ENCODE measurements around the gene ACTL10. TPM values are rescaled to one million over a fixed set of nuclear protein-coding genes. Genes with fewer than 3 reads are reported as not detected.

The ACTL10 gene
- total RNA-seq, 1 experiment from 2014 or later = 3.2 TPM

- H3K4me3 Mint-ChIP-seq (ENCODE audit: unreplicated experiment) = no peak overlapping the region
- ChIA-PET POLR2A (interaction anchor here (0.9 kb wide), 1 partner anchor 63 kb away, joined by 3 read pairs; no protein-coding TSS in a partner anchor), CTCF (interaction anchor here (0.6 kb wide), 1 partner anchor 796 kb away, joined by 4 read pairs; no protein-coding TSS in a partner anchor)
- H3K36me3 Mint-ChIP-seq (ENCODE audit: insufficient read depth, unreplicated experiment) = peaks cover 65% of the 10 kb centered on the region
- H3K27me3 Mint-ChIP-seq (ENCODE audit: insufficient read depth, unreplicated experiment) = no peaks in the 10 kb centered on the region
- DNase-seq (ENCODE audit: unreplicated experiment) = no peak
- no peaks in the 10 kb centered on the region for H3K9me3 Mint-ChIP-seq (ENCODE audit: unreplicated experiment)
- no peak for TF ChIP-seq CTCF (IDR thresholded peaks at IDR 0.05; ENCODE audit: unreplicated experiment)
- BruUV-seq (replicated peaks) = no TSS peak
- no peaks in the 10 kb centered on the region for H3K4me1 Mint-ChIP-seq (ENCODE audit: insufficient read depth, unreplicated experiment)
- no peak overlapping the region for H3K27ac Mint-ChIP-seq (ENCODE audit: low read depth, unreplicated experiment)
- intact Hi-C loops (cut with micrococcal nuclease) = no loop called here
These were observed 42.3 kb upstream of the ACTL10 start for GRCh38 chr20:33624399-33624798.

GRCh38 chr20:33626190-33626589 is 40.6 kb upstream of the ACTL10 start:
- ChIA-PET POLR2A (no interaction called here), CTCF (interaction anchor here (0.7 to 1.2 kb wide), 3 partner anchors 14 to 42 kb away, joined by 3 to 5 read pairs (median 4); no protein-coding TSS in a partner anchor)
- no peaks in the 10 kb centered on the region for H3K27me3 Mint-ChIP-seq (ENCODE audit: insufficient read depth, unreplicated experiment)
- H3K4me3 Mint-ChIP-seq (ENCODE audit: unreplicated experiment) = no peak overlapping the region
- intact Hi-C loops (cut with micrococcal nuclease) = no loop called here
- H3K36me3 Mint-ChIP-seq (ENCODE audit: insufficient read depth, unreplicated experiment) = peaks cover 73% of the 10 kb centered on the region
- H3K27ac Mint-ChIP-seq (ENCODE audit: low read depth, unreplicated experiment) = no peak overlapping the region
- TF ChIP-seq CTCF (IDR thresholded peaks at IDR 0.05; ENCODE audit: unreplicated experiment) = no peak
- no peaks in the 10 kb centered on the region for H3K4me1 Mint-ChIP-seq (ENCODE audit: insufficient read depth, unreplicated experiment)
- no peak for DNase-seq (ENCODE audit: unreplicated experiment)
- no TSS peak for BruUV-seq (replicated peaks)
- H3K9me3 Mint-ChIP-seq (ENCODE audit: unreplicated experiment) = no peaks in the 10 kb centered on the region

GRCh38 chr20:33627577-33628216 is 39.0 kb upstream of the ACTL10 start:
- Mint-ChIP-seq H3K4me1 (ENCODE audit: insufficient read depth, unreplicated experiment) (no peaks in the 10 kb centered on the region), H3K36me3 (ENCODE audit: insufficient read depth, unreplicated experiment) (peaks cover 69% of the 10 kb centered on the region), H3K27ac (ENCODE audit: low read depth, unreplicated experiment) (no peak overlapping the region), H3K4me3 (ENCODE audit: unreplicated experiment) (no peak overlapping the region), H3K9me3 (ENCODE audit: unreplicated experiment) (no peaks in the 10 kb centered on the region), H3K27me3 (ENCODE audit: insufficient read depth, unreplicated experiment) (no peaks in the 10 kb centered on the region)
- POLR2A ChIA-PET = no interaction called here
- BruUV-seq (replicated peaks) = no TSS peak
- intact Hi-C loops (cut with micrococcal nuclease) = no loop called here
- DNase-seq (ENCODE audit: unreplicated experiment) = no peak
- TF ChIP-seq CTCF (IDR thresholded peaks at IDR 0.05; ENCODE audit: unreplicated experiment) = no peak
- CTCF ChIA-PET = no interaction called here

GRCh38 chr20:33629533-33629932 is 37.2 kb upstream of the ACTL10 start:
- no peak for TF ChIP-seq CTCF (IDR thresholded peaks at IDR 0.05; ENCODE audit: unreplicated experiment)
- no TSS peak for BruUV-seq (replicated peaks)
- ChIA-PET POLR2A (no interaction called here), CTCF (interaction anchor here (0.6 kb wide), 1 partner anchor 208 kb away, joined by 4 read pairs; no protein-coding TSS in a partner anchor)
- intact Hi-C loops (cut with micrococcal nuclease) = no loop called here
- no peaks in the 10 kb centered on the region for H3K9me3 Mint-ChIP-seq (ENCODE audit: unreplicated experiment)
- H3K36me3 Mint-ChIP-seq (ENCODE audit: insufficient read depth, unreplicated experiment) = peaks cover 57% of the 10 kb centered on the region
- no peaks in the 10 kb centered on the region for H3K27me3 Mint-ChIP-seq (ENCODE audit: insufficient read depth, unreplicated experiment)
- no peak overlapping the region for H3K4me3 Mint-ChIP-seq (ENCODE audit: unreplicated experiment)
- DNase-seq (ENCODE audit: unreplicated experiment) = no peak
- H3K27ac Mint-ChIP-seq (ENCODE audit: low read depth, unreplicated experiment) = no peak overlapping the region
- H3K4me1 Mint-ChIP-seq (ENCODE audit: insufficient read depth, unreplicated experiment) = no peaks in the 10 kb centered on the region
